GM23338 (cell line): ENCODE measurements around the gene ULK2.

Experiments
- EZH2 ChIP-seq: fragments of 200-600 bp; sonication (generic); IDR thresholded peaks from one replicate; pipeline ENCODE4 v1.8.0; 2017; ENCODE audit warnings: antibody characterized with exemption, mild to moderate bottlenecking, low read depth; ENCODE audit not compliant: unreplicated experiment
- EZH2phosphoT487 ChIP-seq: fragments of 200-600 bp; sonication (generic); IDR thresholded peaks from one replicate; pipeline ENCODE4 v1.8.1; 2018; ENCODE audit warnings: antibody characterized with exemption; ENCODE audit not compliant: unreplicated experiment
- POLR2AphosphoS5 ChIP-seq: IDR thresholded peaks from 2 replicates; pipeline ENCODE4 v1.6.1; 2016; ENCODE audit warnings: antibody characterized with exemption, low read depth
- STAT1 ChIP-seq: IDR thresholded peaks from one replicate; pipeline ENCODE4 v1.6.1; 2016; ENCODE audit warnings: antibody characterized with exemption; ENCODE audit not compliant: unreplicated experiment
- TF ChIP-seq, protein P1 (sequence below), 2 experiments: fragments of 200-600 bp in 1 of 2; sonication (generic) in 1 of 2; conservative IDR thresholded peaks; 2 replicates each; pipeline versions ENCODE4 v1.5.1 to v1.6.1; 2016 to 2017; ENCODE audit warnings: antibody characterized with exemption in 2 of 2, low read depth in 2 of 2, mild to moderate bottlenecking in 2 of 2, moderate library complexity in 1 of 2

DNA sequence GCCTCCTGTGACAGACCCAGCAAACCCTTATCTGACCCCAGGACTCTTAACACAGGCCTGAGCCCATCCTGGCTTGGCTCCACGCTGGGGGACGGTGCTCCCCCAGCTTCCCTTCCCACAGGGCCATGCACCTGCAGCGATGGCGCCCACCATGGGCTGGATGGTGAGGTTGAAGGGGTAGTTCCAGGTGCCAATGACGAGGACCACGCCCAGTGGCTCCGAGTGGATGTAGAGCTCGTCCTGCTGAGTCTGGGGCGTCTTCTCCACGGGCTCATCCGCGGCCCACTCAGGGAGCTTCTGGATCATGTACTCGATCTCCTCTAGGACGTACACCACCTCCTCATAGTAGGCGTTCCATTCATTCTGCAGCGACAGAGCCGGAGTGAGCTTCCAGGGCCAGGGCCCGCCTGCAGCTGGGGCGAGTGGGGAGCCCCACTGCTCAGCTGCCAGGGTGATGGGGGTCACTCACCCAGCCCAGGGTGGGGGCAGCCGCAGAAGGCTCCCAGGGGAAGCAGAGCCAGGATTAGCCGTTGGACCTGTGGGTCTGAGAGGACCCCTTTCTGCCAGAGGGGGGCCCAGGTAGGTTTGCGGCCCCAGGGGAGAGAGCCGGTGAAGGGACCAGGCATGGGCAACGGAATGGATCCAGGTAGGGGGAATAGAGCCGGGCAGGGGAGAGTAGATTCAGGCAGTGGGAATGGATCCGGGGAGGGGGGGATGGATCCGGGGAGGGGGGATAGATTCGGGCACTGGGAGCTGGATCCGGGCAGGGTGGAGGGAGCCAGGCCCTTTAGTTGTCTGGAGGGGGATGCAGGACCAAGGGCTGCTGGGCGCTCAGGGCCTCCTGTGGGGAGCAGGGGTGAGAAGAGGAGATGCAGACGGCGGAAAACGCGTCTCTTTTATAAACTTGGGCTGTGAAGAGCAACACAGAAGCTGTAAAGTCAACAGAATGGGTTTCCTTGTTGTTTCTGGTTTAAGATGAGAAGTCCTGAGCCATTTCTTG, 124.3 kb downstream of the ULK2 start:
- TF ChIP-seq STAT1 (no peak), POLR2AphosphoS5 (no peak), EZH2 (no peak), EZH2phosphoT487 (no peak)
- TF ChIP-seq, protein P1, sequence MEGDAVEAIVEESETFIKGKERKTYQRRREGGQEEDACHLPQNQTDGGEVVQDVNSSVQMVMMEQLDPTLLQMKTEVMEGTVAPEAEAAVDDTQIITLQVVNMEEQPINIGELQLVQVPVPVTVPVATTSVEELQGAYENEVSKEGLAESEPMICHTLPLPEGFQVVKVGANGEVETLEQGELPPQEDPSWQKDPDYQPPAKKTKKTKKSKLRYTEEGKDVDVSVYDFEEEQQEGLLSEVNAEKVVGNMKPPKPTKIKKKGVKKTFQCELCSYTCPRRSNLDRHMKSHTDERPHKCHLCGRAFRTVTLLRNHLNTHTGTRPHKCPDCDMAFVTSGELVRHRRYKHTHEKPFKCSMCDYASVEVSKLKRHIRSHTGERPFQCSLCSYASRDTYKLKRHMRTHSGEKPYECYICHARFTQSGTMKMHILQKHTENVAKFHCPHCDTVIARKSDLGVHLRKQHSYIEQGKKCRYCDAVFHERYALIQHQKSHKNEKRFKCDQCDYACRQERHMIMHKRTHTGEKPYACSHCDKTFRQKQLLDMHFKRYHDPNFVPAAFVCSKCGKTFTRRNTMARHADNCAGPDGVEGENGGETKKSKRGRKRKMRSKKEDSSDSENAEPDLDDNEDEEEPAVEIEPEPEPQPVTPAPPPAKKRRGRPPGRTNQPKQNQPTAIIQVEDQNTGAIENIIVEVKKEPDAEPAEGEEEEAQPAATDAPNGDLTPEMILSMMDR (conservative IDR thresholded peaks at IDR 0.05; ENCODE audit: low read depth in 2 of 2) = no peak
